G401 (cell line): ENCODE results near the gene CRB1. TPM values are rescaled to one million over a fixed set of nuclear protein-coding genes. Genes with fewer than 3 reads are reported as not detected.

ENCODE experiments used
- DNase-seq: peaks from one replicate; pipeline ENCODE4 v3.0.0-alpha.2; 2015; ENCODE audit warnings: low spot score
- in situ Hi-C: cut with HindIII; loops from 2 replicates; pipeline ENCODE4 v1.10.0; 2016; ENCODE audit warnings: low sequenced_read_pairs, mixed read lengths
- total RNA-seq: library from RNA; depleted of rRNA; stranded (reverse); fragments of >200 nt; shearing (Covaris generic); gene quantifications from 2 replicates; pipeline ENCODE4 v1.2.3, GENCODE V29; 2014

The CRB1 gene
- total RNA-seq, 1 experiment from 2014 or later: not detected

DNA sequence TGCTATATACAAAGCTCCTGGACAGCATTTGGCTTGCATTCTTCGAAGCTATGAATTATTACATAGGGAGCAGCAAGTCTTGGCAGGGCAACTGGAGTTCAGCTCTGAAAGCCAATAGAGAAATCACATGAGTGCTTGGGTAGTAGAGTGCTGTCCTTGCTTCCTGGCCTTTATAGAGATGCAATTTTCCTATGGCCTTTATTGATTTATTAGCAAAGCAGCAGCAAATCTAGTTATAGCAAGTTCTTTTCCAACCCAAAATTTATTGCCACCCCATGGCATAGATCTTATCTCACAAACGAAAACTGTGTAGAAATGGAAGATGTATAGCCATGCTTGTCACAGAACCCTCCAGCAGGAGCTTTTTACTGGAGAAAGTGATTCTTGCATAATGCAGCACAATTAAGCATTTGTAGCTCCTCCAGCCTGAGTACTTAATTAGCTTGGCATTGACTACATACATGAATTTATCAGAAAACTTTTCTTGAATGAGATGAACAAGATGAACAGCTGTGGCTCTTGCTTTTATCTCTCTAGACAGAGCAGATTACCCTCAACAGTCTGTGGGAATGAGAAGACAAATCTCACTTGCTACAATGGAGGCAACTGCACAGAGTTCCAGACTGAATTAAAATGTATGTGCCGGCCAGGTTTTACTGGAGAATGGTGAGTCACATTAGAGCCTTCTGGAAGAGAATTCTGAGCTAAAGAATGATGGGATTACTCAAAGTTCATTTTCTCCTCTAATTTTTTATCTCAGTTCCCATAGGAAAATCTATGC lies 170.1 kb downstream of the CRB1 start:
- no peak for DNase-seq
- in situ Hi-C loops: no loop called here

GRCh38 chr1:197439708-197440280 lies 171.7 kb downstream of the CRB1 start:
- in situ Hi-C loops: no loop called here
- no peak for DNase-seq

DNA sequence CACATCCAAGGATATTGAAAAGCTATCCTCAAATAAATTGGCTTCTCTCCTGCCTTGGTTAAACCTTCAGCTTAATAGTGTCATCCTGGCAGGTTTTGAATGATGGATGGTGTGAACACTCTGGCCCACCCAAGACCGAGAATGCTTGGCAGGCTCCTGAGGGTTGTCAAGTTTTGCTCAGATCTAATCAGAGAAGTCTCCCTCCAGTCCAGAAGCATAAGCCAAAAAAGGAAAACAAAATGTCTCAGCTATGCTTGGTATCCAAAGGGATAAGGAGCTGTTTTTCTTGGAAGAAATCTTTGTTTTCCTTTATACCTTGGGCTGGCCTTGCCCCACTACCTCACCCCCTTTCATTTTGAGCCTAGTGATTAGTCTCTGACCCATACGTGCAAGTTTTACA lies 172.7 kb downstream of the CRB1 start:
- in situ Hi-C loops: no loop called here
- no peak for DNase-seq

DNA sequence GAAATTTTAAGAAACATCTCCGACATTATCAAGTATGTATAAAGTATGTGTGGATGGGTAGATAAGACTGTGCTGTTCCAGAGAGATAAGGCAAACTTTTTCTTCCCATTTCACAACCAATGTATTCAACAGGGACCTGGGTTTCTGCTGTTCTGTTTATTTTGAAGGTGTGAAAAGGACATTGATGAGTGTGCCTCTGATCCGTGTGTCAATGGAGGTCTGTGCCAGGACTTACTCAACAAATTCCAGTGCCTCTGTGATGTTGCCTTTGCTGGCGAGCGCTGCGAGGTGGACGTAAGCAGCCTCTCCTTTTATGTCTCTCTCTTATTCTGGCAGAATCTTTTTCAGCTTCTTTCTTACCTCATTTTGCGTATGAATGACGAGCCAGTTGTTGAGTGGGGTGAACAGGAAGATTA lies 174.0 kb downstream of the CRB1 start:
- in situ Hi-C loops: no loop called here
- no peak for DNase-seq

DNA sequence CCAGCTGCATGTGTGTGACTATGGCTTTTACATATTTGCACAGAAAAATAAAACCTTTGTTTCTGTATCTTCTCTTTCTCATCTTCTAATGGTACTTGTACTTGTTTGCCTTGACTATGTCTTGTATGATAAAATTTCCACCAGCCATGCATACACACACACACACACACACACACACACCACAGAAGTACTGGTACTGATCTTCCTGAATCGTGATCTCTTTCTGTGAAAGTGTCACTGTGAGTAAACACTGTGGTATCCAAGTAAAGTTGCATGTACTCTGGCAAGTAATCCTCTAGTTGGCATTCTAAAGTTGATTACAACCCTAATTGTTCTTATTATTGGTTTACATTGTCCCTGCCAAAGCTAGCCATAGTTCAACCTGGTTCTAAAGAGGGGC lies 176.7 kb downstream of the CRB1 start:
- DNase-seq: no peak
- in situ Hi-C loops: no loop called here

GRCh38 chr1:197448121-197448779 lies 180.2 kb downstream of the CRB1 start:
- in situ Hi-C loops: no loop called here
- no peak for DNase-seq

- in situ Hi-C loops: no loop called here
- no peak for DNase-seq
These were observed 183.3 kb downstream of the CRB1 start for GRCh38 chr1:197451381-197451780.

- DNase-seq: no peak
- in situ Hi-C loops: no loop called here
These were observed 185.5 kb downstream of the CRB1 start for GRCh38 chr1:197453376-197454058.

GRCh38 chr1:197462539-197462938 lies 194.5 kb downstream of the CRB1 start:
- in situ Hi-C loops: no loop called here
- DNase-seq: no peak

DNA sequence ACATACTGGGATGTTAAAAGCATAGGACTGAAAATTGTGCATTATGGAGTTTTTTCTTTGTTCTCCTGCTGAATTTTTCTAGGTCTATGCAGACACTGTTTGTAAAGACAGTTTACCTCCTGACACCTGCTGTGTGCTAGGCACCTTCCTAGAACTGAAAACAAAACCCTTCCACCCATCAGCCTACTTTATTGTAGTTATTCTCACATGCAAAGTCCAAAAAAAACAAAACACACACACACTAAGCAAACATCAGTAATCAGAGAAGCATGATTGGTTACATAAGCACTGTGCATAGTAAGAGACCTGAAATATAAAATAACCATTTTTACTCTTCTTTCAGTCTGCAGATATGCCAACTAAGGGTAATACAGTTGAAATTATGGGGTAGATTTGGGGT lies 195.1 kb downstream of the CRB1 start:
- DNase-seq: no peak
- in situ Hi-C loops: no loop called here

- in situ Hi-C loops: no loop called here
- peak; percentile 19 for DNase-seq
These were observed 196.0 kb downstream of the CRB1 start for GRCh38 chr1:197464044-197464443.

- in situ Hi-C loops: no loop called here
- DNase-seq: peak; percentile 30
These were observed 197.7 kb downstream of the CRB1 start for GRCh38 chr1:197465528-197466327.

- DNase-seq: no peak
These were observed 198.8 kb downstream of the CRB1 start for GRCh38 chr1:197466813-197467212.

GRCh38 chr1:197467881-197468280 lies 199.8 kb downstream of the CRB1 start:
- no peak for DNase-seq
- in situ Hi-C loops: no loop called here

More at GRCh38 chr1:197466813-197467212, 198.8 kb downstream of the CRB1 start:
- in situ Hi-C loops: no loop called here

- DNase-seq: no peak
- in situ Hi-C loops: no loop called here
These were observed 200.6 kb downstream of the CRB1 start for GRCh38 chr1:197468543-197469175.

GRCh38 chr1:197469620-197470210 lies 201.7 kb downstream of the CRB1 start:
- in situ Hi-C loops: no loop called here
- DNase-seq: no peak

- in situ Hi-C loops: no loop called here
- no peak for DNase-seq
These were observed 202.3 kb downstream of the CRB1 start for GRCh38 chr1:197470330-197470729.

DNA sequence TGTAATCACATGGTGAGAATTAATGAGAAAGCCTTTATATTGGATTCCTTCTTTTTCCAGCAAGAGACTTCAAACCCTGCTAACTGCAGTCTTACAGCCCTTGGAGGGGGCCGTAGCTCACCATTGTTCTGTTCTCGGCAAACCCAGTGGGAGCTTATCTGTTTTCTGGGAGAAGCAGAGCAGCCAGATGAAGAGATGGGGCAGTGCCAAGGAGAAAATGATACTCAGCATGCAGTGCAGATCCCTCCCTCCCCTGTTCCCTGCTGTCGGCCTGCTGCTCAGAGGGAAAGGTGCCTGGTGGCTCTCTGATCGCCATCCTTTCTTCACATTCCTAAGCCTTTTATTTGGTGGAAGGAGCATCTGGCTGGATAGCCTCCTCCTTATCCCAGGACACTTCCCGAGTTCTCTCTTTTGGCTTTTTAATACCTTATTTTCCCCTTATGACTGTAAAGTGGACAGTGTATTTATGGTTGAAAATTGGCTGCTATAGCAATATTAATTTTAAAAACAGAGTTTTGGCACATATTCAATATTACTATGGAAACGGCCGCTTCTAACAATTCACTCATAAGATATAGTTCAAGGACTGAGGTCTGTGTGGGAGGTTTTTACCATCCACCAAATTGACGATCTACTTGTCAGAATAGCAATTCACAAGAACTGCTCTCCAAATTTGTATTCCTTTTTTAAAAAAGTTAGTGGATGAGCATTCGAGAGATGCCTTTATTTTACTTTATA lies 203.4 kb downstream of the CRB1 start:
- DNase-seq: peak; percentile 96
- in situ Hi-C loops: no loop called here
